Left colon (tissue), 2 donors: ENCODE data around the gene ADH1A. TPM values are rescaled to one million over a fixed set of nuclear protein-coding genes. Genes with fewer than 3 reads are reported as not detected.
A peak's percentile ranks its signal among the peaks of the same experiment; 100 is the strongest.
"Not testable (repeated sequence)": the region's sequence is repeated elsewhere in the genome, so short reads cannot be mapped to it uniquely, and the experiment has no call there.

Experiments used
- ATAC-seq: fragments of 200-7000 bp; cut with Tn5 transposase; one replicate; pipeline ENCODE4 v1.9.1; 2020; ENCODE audit warnings: mild to moderate bottlenecking, moderate library complexity
- DNase-seq, 2 donors: peaks; one replicate each; pipeline ENCODE4 v3.0.0-alpha.2; 2020
- intact Hi-C, 2 donors: fragments of 100-400 bp; cut with DNase I in 1 of 2; cut with micrococcal nuclease in 1 of 2; formaldehyde crosslinking; loops; one replicate each; pipeline versions ENCODE4 v1.11.2 to v1.14.0; 2022; cut with DNase I, micrococcal nuclease
- total RNA-seq, 2 donors: library from RNA; stranded (reverse); fragmentation: NEBNext Ultra II Directional; extraction: Animal tissue kit (Norgen Biotek cat#: 25700); gene quantifications; one replicate each; pipeline ENCODE4 v1.2.1, GENCODE V29; 2021
- donor health status: DM: no; HTN: no; CAD: no.
- donor health status: DM: yes; HTN: yes; CAD: no.

ADH1A gene
- total RNA-seq, 2 donors from 2014 or later, result 0.49 to 1.0 TPM

GRCh38 chr4:99300934-99301333 is 10.1 kb upstream of the ADH1A start:
- intact Hi-C loops, result no loop called here
- peak; percentile 25 for ATAC-seq
- DNase-seq, result peak; percentile 66 to 77

- ATAC-seq, result no peak
- intact Hi-C loops, result no loop called here
- DNase-seq, result no peak
Measured at GRCh38 chr4:99293357-99293756, 2.6 kb upstream of the ADH1A start.

- ATAC-seq, result no peak
- intact Hi-C loops, result no loop called here
- DNase-seq, result no peak
Measured at GRCh38 chr4:99285387-99285786, 5.4 kb downstream of the ADH1A start.

- no peak for ATAC-seq
- intact Hi-C loops, result no loop called here
Measured at GRCh38 chr4:99282731-99283130, 8.1 kb downstream of the ADH1A start.

GRCh38 chr4:99281261-99281660 is 9.5 kb downstream of the ADH1A start:
- DNase-seq, result no peak
- no peak for ATAC-seq
- intact Hi-C loops, result no loop called here

More at GRCh38 chr4:99282731-99283130, 8.1 kb downstream of the ADH1A start:
- DNase-seq, result no peak

GRCh38 chr4:99276417-99276816 is 14.4 kb downstream of the ADH1A start:
- intact Hi-C loops, result no loop called here
- no peak for DNase-seq
- ATAC-seq, result no peak

GRCh38 chr4:99275885-99276284 is 14.9 kb downstream of the ADH1A start:
- DNase-seq (no peak), ATAC-seq (peak; percentile 73)

GRCh38 chr4:99275050-99275449 is 15.7 kb downstream of the ADH1A start:
- no peak for DNase-seq
- no peak for ATAC-seq
- intact Hi-C loops, result no loop called here

More at GRCh38 chr4:99275885-99276284, 14.9 kb downstream of the ADH1A start:
- intact Hi-C loops, result no loop called here

GRCh38 chr4:99273704-99274103 is 17.1 kb downstream of the ADH1A start:
- DNase-seq, result no peak
- intact Hi-C loops, result no loop called here
- no peak for ATAC-seq

GRCh38 chr4:99264927-99265326 is 25.9 kb downstream of the ADH1A start:
- ATAC-seq (no peak), DNase-seq (no peak)
- intact Hi-C loops, result no loop called here

GRCh38 chr4:99252746-99253145 is 38.0 kb downstream of the ADH1A start:
- intact Hi-C loops, result no loop called here
- no peak for ATAC-seq
- no peak for DNase-seq

GRCh38 chr4:99248714-99249113 is 42.1 kb downstream of the ADH1A start:
- ATAC-seq, result no peak
- intact Hi-C loops, result no loop called here
- DNase-seq, result no peak

- intact Hi-C loops, result no loop called here
- DNase-seq (no peak), ATAC-seq (peak; percentile 92)
Measured at GRCh38 chr4:99235955-99236354, 54.8 kb downstream of the ADH1A start.

GRCh38 chr4:99234331-99235010 is 56.3 kb downstream of the ADH1A start:
- ATAC-seq (no peak), DNase-seq (no peak)
- intact Hi-C loops, result no loop called here

GRCh38 chr4:99233397-99233796 is 57.4 kb downstream of the ADH1A start:
- DNase-seq, intact Hi-C loops: not testable (repeated sequence)
- peak; percentile 76 for ATAC-seq

GRCh38 chr4:99228706-99229105 is 62.1 kb downstream of the ADH1A start:
- intact Hi-C loops, ATAC-seq, DNase-seq: not testable (repeated sequence)

GRCh38 chr4:99227646-99228045 is 63.1 kb downstream of the ADH1A start:
- intact Hi-C loops, DNase-seq, ATAC-seq: not testable (repeated sequence)
